GM12874 (cell line): ENCODE results near the gene ADCY4.

ENCODE experiments used
- CTCF ChIP-seq: IDR thresholded peaks from 2 replicates; pipeline ENCODE4 v1.5.1; 2011; ENCODE audit warnings: low read depth, mild to moderate bottlenecking, control low read depth, low read length, moderate library complexity; ENCODE audit not compliant: insufficient read depth

ADCY4 gene

GRCh38 chr14:24296341-24297157 is 38.3 kb downstream of the ADCY4 start:
- peak; percentile 71 for TF ChIP-seq CTCF

GRCh38 chr14:24293525-24293924 is 41.3 kb downstream of the ADCY4 start:
- no peak for TF ChIP-seq CTCF

- no peak for TF ChIP-seq CTCF
Measured at GRCh38 chr14:24292118-24292807, 42.6 kb downstream of the ADCY4 start.

GRCh38 chr14:24291446-24292117 is 43.3 kb downstream of the ADCY4 start:
- no peak for TF ChIP-seq CTCF

- no peak for TF ChIP-seq CTCF
Measured at GRCh38 chr14:24290746-24291145, 44.1 kb downstream of the ADCY4 start.

- no peak for TF ChIP-seq CTCF
Measured at GRCh38 chr14:24289649-24290280, 45.1 kb downstream of the ADCY4 start.

GRCh38 chr14:24286996-24287395 is 47.9 kb downstream of the ADCY4 start:
- TF ChIP-seq CTCF, result no peak
